ENCODE measurements around the gene FATE1.

The FATE1 gene

GRCh38 chrX:151742311-151742710 is 26.5 kb downstream of the FATE1 start:
- FAIRE-seq = no peak
- DNase-seq (ENCODE audit: low spot score) = no peak

GRCh38 chrX:151743651-151744470 is 28.0 kb downstream of the FATE1 start:
- DNase-seq (ENCODE audit: low spot score) (no peak), FAIRE-seq (no peak)

GRCh38 chrX:151745651-151746050 is 29.8 kb downstream of the FATE1 start:
- DNase-seq (ENCODE audit: low spot score) (no peak), FAIRE-seq (no peak)

GRCh38 chrX:151746502-151746901 is 30.7 kb downstream of the FATE1 start:
- DNase-seq (ENCODE audit: low spot score) (no peak), FAIRE-seq (no peak)

- FAIRE-seq (no peak), DNase-seq (ENCODE audit: low spot score) (no peak)
Measured at GRCh38 chrX:151750511-151750910, 34.7 kb downstream of the FATE1 start.

GRCh38 chrX:151752847-151753246 is 37.0 kb downstream of the FATE1 start:
- FAIRE-seq (no peak), DNase-seq (ENCODE audit: low spot score) (no peak)

GRCh38 chrX:151753313-151754046 is 37.6 kb downstream of the FATE1 start:
- DNase-seq (ENCODE audit: low spot score) (peak; percentile 21), FAIRE-seq (no peak)

GRCh38 chrX:151754047-151754429 is 38.2 kb downstream of the FATE1 start:
- DNase-seq (ENCODE audit: low spot score) (peak; percentile 18), FAIRE-seq (no peak)

DNA sequence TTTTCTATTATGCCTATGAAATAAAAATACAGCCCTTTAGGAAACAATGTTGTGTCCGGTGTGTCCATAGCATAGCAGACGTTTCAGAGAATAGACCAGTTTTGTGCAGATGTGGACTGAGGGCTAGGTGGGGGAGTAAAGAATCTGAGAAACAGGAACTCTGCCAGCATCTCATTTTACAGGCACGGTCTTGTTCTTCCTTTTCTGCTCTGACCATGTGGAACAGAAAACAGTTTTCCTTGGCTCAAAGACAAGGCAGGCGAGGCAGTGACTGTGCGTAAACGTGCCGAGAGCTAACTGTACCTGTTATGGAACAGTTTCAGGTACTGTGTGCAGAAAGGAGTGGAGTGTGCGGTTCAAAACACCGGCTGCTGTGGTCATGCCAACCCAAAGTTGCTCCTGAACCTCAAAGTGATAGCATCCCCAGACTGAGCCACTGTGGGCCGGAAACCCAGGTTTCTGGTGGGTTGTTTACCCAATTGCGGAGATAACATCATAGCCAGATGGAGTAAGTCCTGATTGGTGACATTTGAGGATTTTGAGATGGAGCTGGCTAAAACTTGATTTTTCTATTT is 38.9 kb downstream of the FATE1 start:
- FAIRE-seq (no peak), DNase-seq (ENCODE audit: low spot score) (no peak)

GRCh38 chrX:151759041-151759708 is 43.3 kb downstream of the FATE1 start:
- no peak for FAIRE-seq

GRCh38 chrX:151762802-151763201 is 47.0 kb downstream of the FATE1 start:
- no peak for FAIRE-seq
- DNase-seq (ENCODE audit: low spot score) = no peak

More at GRCh38 chrX:151759041-151759708, 43.3 kb downstream of the FATE1 start:
- DNase-seq (ENCODE audit: low spot score) = no peak

DNA sequence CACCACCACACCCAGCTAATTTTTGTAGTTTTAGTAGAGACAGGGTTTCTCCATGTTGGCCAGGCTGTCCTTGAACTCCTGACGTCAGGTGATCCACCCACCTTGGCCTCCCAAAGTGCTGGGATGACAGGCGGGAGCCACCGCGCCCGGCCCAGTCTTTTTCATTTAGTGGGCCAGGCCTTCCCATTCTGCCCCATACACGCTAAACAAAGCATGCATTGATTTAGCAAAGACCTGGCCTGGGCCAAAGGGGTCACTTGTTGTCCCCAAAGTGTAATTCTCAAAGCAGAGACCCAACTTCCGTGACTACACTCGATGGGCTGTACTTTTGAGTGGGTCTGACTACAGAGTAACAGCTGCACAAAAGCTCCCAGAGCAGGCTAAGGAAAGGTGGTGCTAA is 47.9 kb downstream of the FATE1 start:
- DNase-seq (ENCODE audit: low spot score) = no peak
- no peak for FAIRE-seq

DNA sequence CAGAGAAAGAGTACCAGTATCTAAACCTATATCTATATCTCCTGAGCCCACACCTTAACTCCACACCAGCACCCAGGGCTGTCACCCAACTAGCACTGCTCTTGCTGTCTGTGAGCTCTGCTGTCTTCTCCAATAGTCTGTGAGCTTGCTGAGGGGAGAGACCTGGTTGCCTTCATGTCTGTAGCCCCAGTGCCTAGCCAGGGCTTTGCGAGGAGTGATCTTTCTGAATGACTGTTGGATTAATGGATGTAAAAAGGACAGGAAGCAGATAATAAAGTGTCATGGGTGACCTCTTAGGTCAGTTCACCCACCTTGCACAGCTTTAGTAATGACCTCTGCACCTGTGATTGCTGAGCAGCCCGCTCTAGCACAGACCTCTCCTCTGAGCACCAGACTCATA is 49.2 kb downstream of the FATE1 start:
- FAIRE-seq (no peak), DNase-seq (ENCODE audit: low spot score) (no peak)

GRCh38 chrX:151771726-151772125 is 55.9 kb downstream of the FATE1 start:
- no peak for DNase-seq (ENCODE audit: low spot score)
- no peak for FAIRE-seq

Measured in RCC 7860 (cell line).